K562 (cell line): ENCODE results near the gene COMMD10. TPM values are rescaled to one million over a fixed set of nuclear protein-coding genes. Genes with fewer than 3 reads are reported as not detected.

Experiments used
- KAT2B ChIP-seq: IDR thresholded peaks from one replicate; pipeline ENCODE4 v1.6.1; 2012; ENCODE audit warnings: low read depth, mild to moderate bottlenecking, control low read depth, inconsistent platforms, low read length, moderate library complexity
- KDM4B ChIP-seq, 2 experiments: fragments of 450-650 bp in 1 of 2; sonication (generic) in 1 of 2; IDR thresholded peaks; 2 replicates each; pipeline ENCODE4 v1.6.1; 2016 to 2017; ENCODE audit warnings: borderline replicate concordance in 2 of 2, antibody characterized with exemption in 1 of 2, low read depth in 1 of 2, mild to moderate bottlenecking in 1 of 2
- LEF1 ChIP-seq: fragments of 450-650 bp; IDR thresholded peaks from 2 replicates; pipeline ENCODE4 v1.6.1; 2016; ENCODE audit warnings: mild to moderate bottlenecking
- MAFK ChIP-seq: IDR thresholded peaks from 2 replicates; pipeline ENCODE4 v1.6.1; 2011; ENCODE audit warnings: low read length, improper control_type of control experiment
- NCOR1 ChIP-seq: fragments of 450-650 bp; IDR thresholded peaks from 2 replicates; pipeline ENCODE4 v1.6.1; 2016; ENCODE audit warnings: mild to moderate bottlenecking, moderate library complexity
- NFRKB ChIP-seq: fragments of 450-650 bp; IDR thresholded peaks from 2 replicates; pipeline ENCODE4 v1.6.1; 2016; ENCODE audit warnings: low read depth
- POU5F1 ChIP-seq: fragments of 150-350 bp; IDR thresholded peaks from 2 replicates; pipeline ENCODE4 v1.6.1; 2014; ENCODE audit warnings: borderline replicate concordance, low read length, low read depth, mild to moderate bottlenecking; ENCODE audit not compliant: partially characterized antibody
- SIX5 ChIP-seq, 2 experiments: IDR thresholded peaks; 2 replicates each; pipeline ENCODE4 v1.6.1; 2011; ENCODE audit warnings: low read length in 2 of 2, borderline replicate concordance in 1 of 2, low read depth in 1 of 2, mild to moderate bottlenecking in 1 of 2, moderate library complexity in 1 of 2; ENCODE audit not compliant: insufficient read depth in 1 of 2
- TSC22D4 ChIP-seq: fragments of 450-650 bp; IDR thresholded peaks from 2 replicates; pipeline ENCODE4 v1.6.1; 2016; ENCODE audit warnings: missing genetic modification characterization, missing biosample characterization, control low read depth
- ZEB2 ChIP-seq: fragments of 450-650 bp; IDR thresholded peaks from 2 replicates; pipeline ENCODE4 v1.6.1; 2016
- ZKSCAN3 ChIP-seq: fragments of 250-450 bp; sonication (Bioruptor Pico); IDR thresholded peaks from 2 replicates; pipeline ENCODE4 v1.4.0; 2020
- ZNF232 ChIP-seq: sonication (generic); formaldehyde crosslinking; IDR thresholded peaks from 2 replicates; pipeline ENCODE4 v1.8.0; 2022; ENCODE audit warnings: mild to moderate bottlenecking, missing genetic modification reagents
- ZNF274 ChIP-seq: IDR thresholded peaks from 2 replicates; pipeline ENCODE4 v1.6.1; 2011; ENCODE audit warnings: low read depth, mild to moderate bottlenecking, low read length, moderate library complexity, borderline replicate concordance
- ZNF699 ChIP-seq: fragments of 250-450 bp; sonication (Bioruptor Pico); IDR thresholded peaks from 2 replicates; pipeline ENCODE4 v1.8.0; 2021; ENCODE audit warnings: mild to moderate bottlenecking, moderate library complexity; ENCODE audit not compliant: insufficient replicate concordance
- ZNF77 ChIP-seq: fragments of 250-450 bp; sonication (Bioruptor Pico); IDR thresholded peaks from 2 replicates; pipeline ENCODE4 v1.5.0; 2020
- ZNF785 ChIP-seq: fragments of 250-450 bp; sonication (Bioruptor Pico); IDR thresholded peaks from 2 replicates; pipeline ENCODE4 v1.4.0; 2020; ENCODE audit warnings: mild to moderate bottlenecking
- polyA plus RNA-seq, 8 experiments: library from polyadenylated mRNA; depleted of rRNA in 4 of 8; stranded (reverse) in 5 of 8; unstranded in 3 of 8; fragments of >200 nt; fragmentation: Nextera tagmentation in 2 of 8; fragmentation: Illumina TruSeq in 1 of 8; extraction: Ambion mirVana in 2 of 8; extraction: Trizol in 1 of 8; gene quantifications; 2 replicates each; pipeline versions ENCODE4 v1.2.1 to v1.2.3, GENCODE V29; 2011 to 2014; ENCODE audit warnings: inconsistent platforms in 1 of 8, missing spikeins in 1 of 8
- total RNA-seq, 7 experiments: library from RNA; depleted of rRNA in 6 of 7; stranded (reverse); fragments of >200 nt in 6 of 7; fragmentation: Illumina TruSeq in 2 of 7; extraction: Trizol in 2 of 7; gene quantifications; 2 replicates each; pipeline versions ENCODE4 v1.2.1 to v1.2.3, GENCODE V29; 2011 to 2021; ENCODE audit warnings: low replicate concordance in 1 of 7
- TF ChIP-seq, protein P1 (sequence below): fragments of 450-650 bp; IDR thresholded peaks from 2 replicates; pipeline ENCODE4 v1.6.1; 2014; ENCODE audit warnings: low read depth, mild to moderate bottlenecking, moderate library complexity, borderline replicate concordance
- TF ChIP-seq, protein P2 (sequence below): fragments of 250-450 bp; sonication (Bioruptor Pico); IDR thresholded peaks from 2 replicates; pipeline ENCODE4 v1.8.0; 2021; ENCODE audit warnings: moderate library complexity, mild to moderate bottlenecking, inconsistent platforms
- TF ChIP-seq, protein P3 (sequence below): fragments of 250-450 bp; sonication (Bioruptor Pico); IDR thresholded peaks from 2 replicates; pipeline ENCODE4 v1.4.0; 2020; ENCODE audit warnings: mild to moderate bottlenecking, moderate library complexity, borderline replicate concordance
- TF ChIP-seq, protein P4 (sequence below): fragments of 250-450 bp; sonication (Bioruptor Pico); IDR thresholded peaks from 2 replicates; pipeline ENCODE4 v1.5.0; 2021
- TF ChIP-seq, protein P5 (sequence below): fragments of 250-450 bp; sonication (Bioruptor Pico); IDR thresholded peaks from 2 replicates; pipeline ENCODE4 v1.8.0; 2021; ENCODE audit warnings: mild to moderate bottlenecking, moderate library complexity

Gene COMMD10
- total and polyA plus RNA-seq, 9 of the 15 experiments (the other 6 are each of a cell fraction or from before 2014, with no cell fraction given), result 17.9 to 101 (median 28.0) TPM

DNA sequence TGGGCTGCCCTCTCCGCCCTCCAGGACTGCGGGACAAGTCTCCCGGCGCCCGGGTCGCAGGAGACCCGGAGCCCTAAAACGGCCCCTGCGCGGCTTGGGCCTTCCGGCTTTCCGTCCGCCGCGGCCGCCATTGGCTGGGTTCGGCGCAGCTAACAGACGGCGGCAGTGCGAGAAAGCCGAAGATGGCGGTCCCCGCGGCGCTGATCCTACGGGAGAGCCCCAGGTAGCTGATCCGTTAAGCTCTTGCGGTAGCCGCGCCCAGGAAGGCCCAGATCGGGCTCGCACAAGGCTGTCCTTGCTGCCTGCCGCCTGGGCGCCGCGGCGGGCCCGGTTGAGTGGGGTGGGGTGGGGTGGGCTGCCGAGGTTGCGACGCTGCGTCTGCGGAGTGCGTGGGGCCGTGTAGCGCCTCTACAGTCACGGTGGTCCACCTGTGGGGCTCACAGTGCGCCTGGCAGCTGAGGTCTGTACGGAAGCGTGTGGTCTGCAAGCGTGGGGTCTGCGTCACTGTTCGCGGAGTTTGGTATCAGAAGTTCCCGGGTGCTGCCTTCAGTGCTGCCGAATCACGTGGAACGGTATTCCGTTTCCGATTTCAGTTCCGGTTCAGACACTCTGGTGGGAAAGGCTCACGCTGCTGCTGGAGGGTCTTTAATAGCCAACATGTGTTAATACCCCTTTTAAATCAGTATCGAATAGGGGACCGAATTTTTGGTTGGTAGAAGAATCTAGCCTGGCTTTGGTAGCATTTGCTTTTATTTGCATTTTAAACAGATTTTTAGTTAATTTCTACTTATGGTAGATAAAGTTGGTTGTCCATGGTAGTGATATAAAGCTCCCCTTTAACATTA lies at the start of gene COMMD10 (continued):
- TF ChIP-seq, protein P1, sequence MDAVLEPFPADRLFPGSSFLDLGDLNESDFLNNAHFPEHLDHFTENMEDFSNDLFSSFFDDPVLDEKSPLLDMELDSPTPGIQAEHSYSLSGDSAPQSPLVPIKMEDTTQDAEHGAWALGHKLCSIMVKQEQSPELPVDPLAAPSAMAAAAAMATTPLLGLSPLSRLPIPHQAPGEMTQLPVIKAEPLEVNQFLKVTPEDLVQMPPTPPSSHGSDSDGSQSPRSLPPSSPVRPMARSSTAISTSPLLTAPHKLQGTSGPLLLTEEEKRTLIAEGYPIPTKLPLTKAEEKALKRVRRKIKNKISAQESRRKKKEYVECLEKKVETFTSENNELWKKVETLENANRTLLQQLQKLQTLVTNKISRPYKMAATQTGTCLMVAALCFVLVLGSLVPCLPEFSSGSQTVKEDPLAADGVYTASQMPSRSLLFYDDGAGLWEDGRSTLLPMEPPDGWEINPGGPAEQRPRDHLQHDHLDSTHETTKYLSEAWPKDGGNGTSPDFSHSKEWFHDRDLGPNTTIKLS, result no peak
- TF ChIP-seq, protein P2, sequence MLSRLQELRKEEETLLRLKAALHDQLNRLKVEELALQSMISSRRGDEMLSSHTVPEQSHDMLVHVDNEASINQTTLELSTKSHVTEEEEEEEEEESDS (CRISPR knock-in tag), result no peak
- no peak for TF ChIP-seq ZKSCAN3 (CRISPR knock-in tag)
- TF ChIP-seq ZEB2, result no peak
- TF ChIP-seq, protein P3, sequence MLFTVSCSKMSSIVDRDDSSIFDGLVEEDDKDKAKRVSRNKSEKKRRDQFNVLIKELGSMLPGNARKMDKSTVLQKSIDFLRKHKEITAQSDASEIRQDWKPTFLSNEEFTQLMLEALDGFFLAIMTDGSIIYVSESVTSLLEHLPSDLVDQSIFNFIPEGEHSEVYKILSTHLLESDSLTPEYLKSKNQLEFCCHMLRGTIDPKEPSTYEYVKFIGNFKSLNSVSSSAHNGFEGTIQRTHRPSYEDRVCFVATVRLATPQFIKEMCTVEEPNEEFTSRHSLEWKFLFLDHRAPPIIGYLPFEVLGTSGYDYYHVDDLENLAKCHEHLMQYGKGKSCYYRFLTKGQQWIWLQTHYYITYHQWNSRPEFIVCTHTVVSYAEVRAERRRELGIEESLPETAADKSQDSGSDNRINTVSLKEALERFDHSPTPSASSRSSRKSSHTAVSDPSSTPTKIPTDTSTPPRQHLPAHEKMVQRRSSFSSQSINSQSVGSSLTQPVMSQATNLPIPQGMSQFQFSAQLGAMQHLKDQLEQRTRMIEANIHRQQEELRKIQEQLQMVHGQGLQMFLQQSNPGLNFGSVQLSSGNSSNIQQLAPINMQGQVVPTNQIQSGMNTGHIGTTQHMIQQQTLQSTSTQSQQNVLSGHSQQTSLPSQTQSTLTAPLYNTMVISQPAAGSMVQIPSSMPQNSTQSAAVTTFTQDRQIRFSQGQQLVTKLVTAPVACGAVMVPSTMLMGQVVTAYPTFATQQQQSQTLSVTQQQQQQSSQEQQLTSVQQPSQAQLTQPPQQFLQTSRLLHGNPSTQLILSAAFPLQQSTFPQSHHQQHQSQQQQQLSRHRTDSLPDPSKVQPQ (CRISPR knock-in tag), result no peak
- no peak for TF ChIP-seq KAT2B
- TF ChIP-seq TSC22D4 (tag), result no peak
- no peak; the same call in 1 of the 2 replicates for TF ChIP-seq NFRKB
- no peak for TF ChIP-seq ZNF699 (CRISPR knock-in tag)
- peak in 1 of 2 experiments; percentile 19; a peak in 1 of 4 replicates for TF ChIP-seq KDM4B (IDR thresholded peaks at IDR 0.05; ENCODE audit: borderline replicate concordance in 2 of 2, low read depth in 1 of 2)
- TF ChIP-seq MAFK, result no peak
- TF ChIP-seq, protein P4, sequence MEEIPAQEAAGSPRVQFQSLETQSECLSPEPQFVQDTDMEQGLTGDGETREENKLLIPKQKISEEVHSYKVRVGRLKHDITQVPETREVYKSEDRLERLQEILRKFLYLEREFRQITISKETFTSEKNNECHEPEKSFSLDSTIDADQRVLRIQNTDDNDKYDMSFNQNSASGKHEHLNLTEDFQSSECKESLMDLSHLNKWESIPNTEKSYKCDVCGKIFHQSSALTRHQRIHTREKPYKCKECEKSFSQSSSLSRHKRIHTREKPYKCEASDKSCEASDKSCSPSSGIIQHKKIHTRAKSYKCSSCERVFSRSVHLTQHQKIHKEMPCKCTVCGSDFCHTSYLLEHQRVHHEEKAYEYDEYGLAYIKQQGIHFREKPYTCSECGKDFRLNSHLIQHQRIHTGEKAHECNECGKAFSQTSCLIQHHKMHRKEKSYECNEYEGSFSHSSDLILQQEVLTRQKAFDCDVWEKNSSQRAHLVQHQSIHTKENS, result no peak
- no peak for TF ChIP-seq POU5F1
- TF ChIP-seq ZNF785 (CRISPR knock-in tag), result no peak
- no peak for TF ChIP-seq ZNF77 (CRISPR knock-in tag)
- no peak for TF ChIP-seq ZNF274
- peak in 1 of 2 experiments; percentile 2; a peak in 1 of 4 replicates for TF ChIP-seq SIX5 (IDR thresholded peaks at IDR 0.05; ENCODE audit: borderline replicate concordance in 1 of 2, insufficient read depth in 1 of 2, low read depth in 1 of 2, low read length in 2 of 2)
- TF ChIP-seq ZNF232, result peak; percentile 62; the same call in 1 of the 2 replicates
- no peak for TF ChIP-seq LEF1
- TF ChIP-seq, protein P5, sequence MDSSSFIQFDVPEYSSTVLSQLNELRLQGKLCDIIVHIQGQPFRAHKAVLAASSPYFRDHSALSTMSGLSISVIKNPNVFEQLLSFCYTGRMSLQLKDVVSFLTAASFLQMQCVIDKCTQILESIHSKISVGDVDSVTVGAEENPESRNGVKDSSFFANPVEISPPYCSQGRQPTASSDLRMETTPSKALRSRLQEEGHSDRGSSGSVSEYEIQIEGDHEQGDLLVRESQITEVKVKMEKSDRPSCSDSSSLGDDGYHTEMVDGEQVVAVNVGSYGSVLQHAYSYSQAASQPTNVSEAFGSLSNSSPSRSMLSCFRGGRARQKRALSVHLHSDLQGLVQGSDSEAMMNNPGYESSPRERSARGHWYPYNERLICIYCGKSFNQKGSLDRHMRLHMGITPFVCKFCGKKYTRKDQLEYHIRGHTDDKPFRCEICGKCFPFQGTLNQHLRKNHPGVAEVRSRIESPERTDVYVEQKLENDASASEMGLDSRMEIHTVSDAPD, result no peak
- no peak; the same call in 1 of the 2 replicates for TF ChIP-seq NCOR1
